ENCODE results near the gene MIEN1. TPM values are rescaled to one million over a fixed set of nuclear protein-coding genes. Genes with fewer than 3 reads are reported as not detected.
"Not testable (repeated sequence)": the region's sequence is repeated elsewhere in the genome, so short reads cannot be mapped to it uniquely, and the experiment has no call there.

The MIEN1 gene
- total RNA-seq, 1 experiment from 2014 or later: 50.8 TPM

DNA sequence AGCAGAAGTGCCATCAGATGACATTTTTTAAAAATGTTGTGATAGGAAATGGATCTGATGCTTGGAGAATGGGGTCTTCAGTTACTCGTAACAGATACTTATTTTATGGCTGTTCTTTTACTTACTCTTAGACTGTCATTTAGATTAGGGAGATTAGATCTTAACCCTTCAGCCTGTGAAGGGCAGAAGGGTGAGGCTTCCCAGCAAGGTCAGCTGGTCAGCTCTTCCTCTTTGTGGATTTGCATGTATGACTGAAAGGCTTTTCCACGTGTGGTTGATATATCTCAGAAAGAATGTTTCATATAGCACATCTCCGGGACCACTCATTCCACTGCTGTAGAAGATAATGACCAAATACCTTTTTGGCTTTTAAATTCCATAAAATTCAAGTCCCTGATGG, 34.8 kb upstream of the MIEN1 start:
- Histone ChIP-seq H2BK120ac (ENCODE audit: low read depth, low read length, poor library complexity, severe bottlenecking) (no peak overlapping the region), H3T11ph (ENCODE audit: low read length) (no peak overlapping the region), H4K20me1 (ENCODE audit: control insufficient read depth, insufficient read depth, insufficient read length) (no peaks in the 10 kb centered on the region), H2BK12ac (ENCODE audit: insufficient read length, low read depth, low read length) (no peak overlapping the region), H2BK20ac (ENCODE audit: low read depth, low read length, poor library complexity, severe bottlenecking) (no peak overlapping the region), H3K56ac (ENCODE audit: insufficient read length, low read depth, low read length) (no peak overlapping the region), H3K4me1 (ENCODE audit: insufficient read depth, low read length) (no peaks in the 10 kb centered on the region), H3K4me2 (ENCODE audit: insufficient read depth, insufficient read length, low read length) (no peak overlapping the region), H2BK5ac (ENCODE audit: insufficient read length, low read length) (no peak overlapping the region), H3K14ac (ENCODE audit: insufficient read depth, low read length) (no peak overlapping the region), H3K18ac (ENCODE audit: insufficient read length, low read depth, low read length) (no peak overlapping the region), H3K9ac (ENCODE audit: extremely low read depth, insufficient read length, low read length) (no peak overlapping the region), H3K79me1 (ENCODE audit: insufficient read depth, low read depth, low read length, poor library complexity, severe bottlenecking) (no peaks in the 10 kb centered on the region), H2BK15ac (ENCODE audit: low read depth, low read length) (no peak overlapping the region), H3K9me3 (ENCODE audit: control insufficient read depth, low read depth, low read length) (no peaks in the 10 kb centered on the region), H3K27me3 (ENCODE audit: insufficient read depth, low read length) (no peaks in the 10 kb centered on the region), H3K4ac (ENCODE audit: low read depth, low read length) (no peak overlapping the region), H3K23ac (ENCODE audit: insufficient read length, low read depth, low read length) (no peak overlapping the region), H2AFZ (ENCODE audit: low read length) (no peak overlapping the region), H4K91ac (ENCODE audit: insufficient read length, low read depth, low read length) (no peak overlapping the region), H4K5ac (ENCODE audit: insufficient read length, low read depth, low read length) (no peak overlapping the region), H4K8ac (replicated peaks; ENCODE audit: insufficient read length, low read depth, low read length) (no peak overlapping the region), H3K27ac (ENCODE audit: insufficient read length, low read depth, low read length) (no peak overlapping the region), H2AK5ac (ENCODE audit: insufficient read length, low read length) (no peak overlapping the region), H3K23me2 (ENCODE audit: insufficient read length, low read depth, low read length, poor library complexity, severe bottlenecking) (no peaks in the 10 kb centered on the region), H3K79me2 (ENCODE audit: insufficient read depth, low read length) (no peaks in the 10 kb centered on the region)
- H3K27ac Mint-ChIP-seq: no peak overlapping the region
- peaks cover 19% of the 10 kb centered on the region for H3K27me3 Mint-ChIP-seq (ENCODE audit: low read depth)
- WGBS (ENCODE audit: extremely low coverage, insufficient read length, low lambda C conversion rate): no CpG with 5 or more reads among the region's 3 CpGs
- TF ChIP-seq, protein P1, sequence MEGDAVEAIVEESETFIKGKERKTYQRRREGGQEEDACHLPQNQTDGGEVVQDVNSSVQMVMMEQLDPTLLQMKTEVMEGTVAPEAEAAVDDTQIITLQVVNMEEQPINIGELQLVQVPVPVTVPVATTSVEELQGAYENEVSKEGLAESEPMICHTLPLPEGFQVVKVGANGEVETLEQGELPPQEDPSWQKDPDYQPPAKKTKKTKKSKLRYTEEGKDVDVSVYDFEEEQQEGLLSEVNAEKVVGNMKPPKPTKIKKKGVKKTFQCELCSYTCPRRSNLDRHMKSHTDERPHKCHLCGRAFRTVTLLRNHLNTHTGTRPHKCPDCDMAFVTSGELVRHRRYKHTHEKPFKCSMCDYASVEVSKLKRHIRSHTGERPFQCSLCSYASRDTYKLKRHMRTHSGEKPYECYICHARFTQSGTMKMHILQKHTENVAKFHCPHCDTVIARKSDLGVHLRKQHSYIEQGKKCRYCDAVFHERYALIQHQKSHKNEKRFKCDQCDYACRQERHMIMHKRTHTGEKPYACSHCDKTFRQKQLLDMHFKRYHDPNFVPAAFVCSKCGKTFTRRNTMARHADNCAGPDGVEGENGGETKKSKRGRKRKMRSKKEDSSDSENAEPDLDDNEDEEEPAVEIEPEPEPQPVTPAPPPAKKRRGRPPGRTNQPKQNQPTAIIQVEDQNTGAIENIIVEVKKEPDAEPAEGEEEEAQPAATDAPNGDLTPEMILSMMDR (conservative IDR thresholded peaks at IDR 0.05): no peak
- peaks cover 2 to 4% of the 10 kb centered on the region in 2 experiments; a peak in 2 of 4 replicates for H3K4me1 Mint-ChIP-seq
- H3K9me3 Mint-ChIP-seq: no peaks in the 10 kb centered on the region
- no peak for DNase-seq
- H3K4me3 Mint-ChIP-seq: no peak overlapping the region
- no peaks in the 10 kb centered on the region for H3K36me3 Mint-ChIP-seq (ENCODE audit: insufficient read depth in 1 of 3, low read depth in 3 of 3)

DNA sequence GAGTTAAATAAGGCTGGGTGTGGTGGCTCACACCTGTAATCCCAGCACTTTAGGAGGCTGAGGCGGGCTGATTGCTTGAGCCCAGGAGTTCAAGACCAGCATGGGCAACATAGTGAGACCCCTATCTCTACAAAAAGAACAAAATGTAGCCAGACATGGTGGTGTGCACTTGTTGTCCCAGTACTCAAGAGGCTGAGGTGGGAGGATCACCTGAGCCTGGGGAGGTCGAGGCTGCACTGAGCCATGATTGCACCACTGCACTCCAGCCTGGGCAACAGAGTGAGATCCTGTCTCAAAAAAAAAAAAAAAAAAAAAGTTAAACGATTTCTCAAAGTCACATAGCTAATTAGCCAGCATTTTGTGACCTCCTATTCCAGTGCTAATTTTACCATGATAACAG, 33.8 kb upstream of the MIEN1 start:
- H3K23ac ChIP-seq (ENCODE audit: insufficient read length, low read depth, low read length); H3K4ac ChIP-seq (ENCODE audit: low read depth, low read length); H3K4me1 ChIP-seq (ENCODE audit: insufficient read depth, low read length); H3K9me3 Mint-ChIP-seq; H3K9ac ChIP-seq (ENCODE audit: extremely low read depth, insufficient read length, low read length); H3K4me1 Mint-ChIP-seq; H4K91ac ChIP-seq (ENCODE audit: insufficient read length, low read depth, low read length); DNase-seq; H3K23me2 ChIP-seq (ENCODE audit: insufficient read length, low read depth, low read length, poor library complexity, severe bottlenecking); H2AK5ac ChIP-seq (ENCODE audit: insufficient read length, low read length); H2BK5ac ChIP-seq (ENCODE audit: insufficient read length, low read length); H3K79me1 ChIP-seq (ENCODE audit: insufficient read depth, low read depth, low read length, poor library complexity, severe bottlenecking); H3K79me2 ChIP-seq (ENCODE audit: insufficient read depth, low read length); H3T11ph ChIP-seq (ENCODE audit: low read length); H3K27me3 ChIP-seq (ENCODE audit: insufficient read depth, low read length); H4K8ac ChIP-seq (replicated peaks; ENCODE audit: insufficient read length, low read depth, low read length); H4K20me1 ChIP-seq (ENCODE audit: control insufficient read depth, insufficient read depth, insufficient read length); H3K27ac Mint-ChIP-seq; H3K4me2 ChIP-seq (ENCODE audit: insufficient read depth, insufficient read length, low read length); H3K4me3 Mint-ChIP-seq; H2BK15ac ChIP-seq (ENCODE audit: low read depth, low read length); H3K14ac ChIP-seq (ENCODE audit: insufficient read depth, low read length); H3K18ac ChIP-seq (ENCODE audit: insufficient read length, low read depth, low read length); H4K5ac ChIP-seq (ENCODE audit: insufficient read length, low read depth, low read length); H2BK20ac ChIP-seq (ENCODE audit: low read depth, low read length, poor library complexity, severe bottlenecking); H3K27ac ChIP-seq (ENCODE audit: insufficient read length, low read depth, low read length); H3K9me3 ChIP-seq (ENCODE audit: control insufficient read depth, low read depth, low read length); H3K36me3 Mint-ChIP-seq (ENCODE audit: insufficient read depth in 1 of 3, low read depth in 3 of 3); H2AFZ ChIP-seq (ENCODE audit: low read length); H2BK12ac ChIP-seq (ENCODE audit: insufficient read length, low read depth, low read length); H3K56ac ChIP-seq (ENCODE audit: insufficient read length, low read depth, low read length); H2BK120ac ChIP-seq (ENCODE audit: low read depth, low read length, poor library complexity, severe bottlenecking): not testable (repeated sequence)
- H3K27me3 Mint-ChIP-seq (ENCODE audit: low read depth): peaks cover 23% of the 10 kb centered on the region
- WGBS (ENCODE audit: extremely low coverage, insufficient read length, low lambda C conversion rate): no CpG with 5 or more reads among the region's 3 CpGs

Measured in H9 (cell line).